Effector CD4-positive, alpha-beta T cell (primary cell): Measurements from ENCODE around the gene RBM5.

Experiments
- DNase-seq: peaks from one replicate; pipeline ENCODE4 v3.0.0-alpha.2; 2020

The RBM5 gene

DNA sequence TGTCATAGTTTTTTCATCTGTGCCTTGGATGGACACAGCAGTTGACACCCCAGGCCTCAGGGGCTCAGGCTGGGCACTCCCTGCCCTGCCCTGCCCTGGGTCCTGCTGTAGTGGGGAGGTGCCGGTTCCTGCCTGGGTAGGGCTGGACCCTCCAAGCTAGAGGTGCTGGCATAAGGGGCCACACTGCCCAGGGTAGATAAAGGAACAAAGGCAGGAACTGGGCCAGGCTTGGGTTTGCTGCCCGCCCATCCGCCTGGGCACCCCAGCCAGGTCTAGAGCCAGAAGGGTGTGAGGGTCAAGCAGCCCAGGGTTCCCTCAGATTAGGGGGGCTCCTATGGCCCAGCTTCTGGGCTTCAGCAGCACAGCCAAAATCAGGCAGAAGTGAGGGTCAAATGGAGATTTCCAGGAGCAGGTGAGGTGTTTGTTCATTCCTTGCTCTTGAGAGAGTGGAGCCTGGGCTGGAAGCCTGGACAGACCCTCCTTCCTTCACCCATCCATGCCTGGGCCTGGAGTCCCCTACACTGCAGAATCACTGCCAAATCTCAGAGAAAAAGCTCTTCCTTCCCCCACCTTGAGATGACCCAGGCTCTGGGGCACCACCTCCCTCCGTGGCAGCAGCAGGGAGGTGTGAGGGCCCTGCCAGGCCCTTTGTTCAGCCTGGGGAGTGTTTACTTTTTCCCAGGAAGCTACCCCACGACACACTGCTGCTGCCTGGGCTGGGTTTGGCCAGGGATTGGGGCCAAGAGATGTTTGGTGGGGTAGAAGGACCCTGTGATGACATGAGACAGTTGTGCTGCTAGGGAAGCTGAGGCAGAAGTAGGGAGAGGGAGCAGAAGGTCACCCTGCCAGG, 73.5 kb downstream of the RBM5 start:
- DNase-seq, result no peak

DNA sequence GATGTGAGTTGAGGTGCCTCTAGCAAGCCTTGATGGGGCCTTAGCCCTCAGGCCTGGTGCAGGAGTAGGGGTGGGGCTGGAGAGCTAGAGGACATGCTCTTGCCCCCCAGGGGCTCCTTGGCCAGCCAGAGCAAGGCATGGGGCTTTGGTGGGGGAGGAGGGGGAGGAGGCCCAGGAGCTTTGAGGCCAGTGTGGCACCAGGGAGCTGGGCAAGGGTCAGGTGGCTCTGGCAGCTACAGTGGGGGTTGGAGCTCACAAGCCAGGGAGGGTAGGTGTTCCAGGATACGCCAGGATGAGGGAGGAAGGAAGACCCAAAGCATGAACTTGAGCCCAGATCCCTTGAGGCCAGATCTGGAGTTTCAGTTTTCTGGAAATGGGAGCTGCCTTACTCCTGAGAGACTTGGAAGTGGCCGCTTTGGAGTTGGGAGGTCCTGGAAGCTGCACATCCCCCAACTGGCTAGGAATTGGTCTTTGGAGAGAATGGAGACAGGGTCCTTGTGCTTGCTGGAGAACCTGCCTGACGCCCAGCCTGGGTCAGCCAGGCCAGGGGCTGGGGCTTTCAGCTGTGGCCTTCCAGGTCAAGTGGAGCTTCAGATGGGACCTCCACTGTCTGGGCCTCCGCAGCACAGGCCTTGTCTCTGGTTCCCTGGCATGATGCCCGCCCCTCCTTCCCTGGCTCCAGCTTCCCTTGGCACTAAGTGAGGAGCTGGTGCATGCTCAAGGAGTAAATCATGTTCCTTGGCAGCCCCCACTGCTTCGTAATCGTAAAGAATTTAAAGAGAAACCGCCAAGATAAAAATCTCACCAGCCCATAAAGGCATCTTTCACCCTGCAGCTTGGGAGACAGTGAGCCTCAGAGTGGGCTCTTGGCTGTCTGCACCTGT, 75.1 kb downstream of the RBM5 start:
- no peak for DNase-seq

GRCh38 chr3:50164481-50164880, 75.8 kb downstream of the RBM5 start:
- DNase-seq, result no peak

- no peak for DNase-seq
These were observed 76.5 kb downstream of the RBM5 start for GRCh38 chr3:50164984-50165909.

DNA sequence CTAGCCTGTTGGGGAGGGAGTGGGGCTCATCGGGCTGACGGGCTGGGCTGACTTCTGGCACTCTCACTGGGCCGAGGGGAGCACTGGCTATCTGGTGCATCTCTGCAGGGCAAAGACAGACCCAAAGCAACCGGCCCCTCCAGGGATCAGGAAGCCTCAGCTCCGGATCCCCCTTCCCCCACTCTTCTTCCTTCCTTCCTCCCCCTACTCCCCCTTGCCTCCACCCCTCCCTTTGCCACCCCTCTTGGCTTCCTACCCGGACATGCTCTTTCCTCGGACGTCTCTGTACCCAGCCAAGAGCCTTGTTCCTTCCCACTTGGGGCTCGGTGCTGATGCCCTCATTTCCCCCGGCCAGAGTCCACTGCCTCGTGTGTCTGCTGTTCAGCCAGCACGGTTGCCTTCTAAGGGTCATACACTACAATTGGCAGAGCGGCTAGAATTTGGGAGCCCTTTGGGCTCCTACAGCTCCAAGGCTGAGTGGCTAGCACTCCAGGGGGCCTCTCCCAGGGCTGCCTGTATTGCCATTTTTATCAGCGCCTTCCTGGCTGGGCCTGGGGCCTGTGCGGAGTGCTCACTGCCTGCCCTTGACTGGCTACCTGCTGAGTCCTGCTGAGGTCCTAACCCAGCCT, 77.3 kb downstream of the RBM5 start:
- DNase-seq, result no peak

DNA sequence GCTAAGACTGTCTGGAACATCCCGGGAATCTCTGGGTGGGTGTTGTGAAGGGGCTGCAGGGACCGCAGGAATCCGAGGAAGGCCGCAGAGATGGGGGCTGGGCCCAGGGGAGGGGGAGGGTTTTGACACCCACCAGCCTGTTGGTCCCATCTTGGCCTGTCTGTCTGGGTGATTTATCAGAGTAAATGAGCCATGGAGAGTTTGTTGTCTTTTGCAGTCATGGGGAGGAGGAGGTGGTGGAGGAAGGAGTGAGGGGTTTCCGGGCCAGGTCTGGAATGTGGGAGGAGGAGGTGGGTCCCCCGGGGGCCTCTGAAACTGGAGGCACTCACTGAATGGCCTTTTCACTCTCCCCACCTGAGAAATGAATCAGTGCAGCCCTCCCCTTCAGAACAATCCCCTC, 77.9 kb downstream of the RBM5 start:
- DNase-seq, result no peak

DNA sequence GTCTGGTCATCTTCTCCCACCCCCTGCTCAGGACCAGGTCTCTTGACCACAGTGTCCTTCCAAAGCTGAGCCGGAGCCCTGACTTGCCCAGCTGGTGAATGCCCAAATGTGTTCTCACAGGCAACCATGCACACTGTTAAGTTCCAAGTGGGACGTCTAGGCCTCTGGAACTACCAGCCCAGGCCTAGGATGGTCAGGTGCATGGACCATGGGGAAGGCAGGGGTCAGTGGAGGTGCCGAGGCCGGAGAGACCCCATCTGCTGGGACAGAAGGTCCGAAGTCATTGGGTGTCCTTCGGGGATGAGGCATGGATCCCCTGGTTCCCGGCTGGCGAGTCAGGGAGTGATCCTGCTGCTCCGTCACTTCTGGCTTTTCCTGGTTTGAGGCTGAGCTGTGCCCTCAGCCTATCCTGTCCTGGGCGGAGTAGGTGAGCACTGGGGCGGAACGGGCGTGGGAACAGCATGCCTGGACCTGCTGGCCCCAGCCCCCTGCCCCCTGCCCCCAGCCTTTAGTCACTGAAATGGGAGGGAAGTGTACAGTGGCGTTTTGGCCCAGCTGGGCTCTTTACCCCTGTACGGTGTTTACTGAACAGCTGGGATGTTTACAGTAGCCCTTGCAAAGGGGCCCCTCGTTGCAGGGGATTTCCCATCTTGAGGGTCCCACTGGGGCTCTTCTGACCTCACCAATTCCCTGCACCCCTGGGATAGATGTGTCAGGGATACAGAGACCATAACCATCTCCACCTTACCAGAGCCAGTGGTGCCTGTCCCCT, 78.5 kb downstream of the RBM5 start:
- DNase-seq, result no peak

- no peak for DNase-seq
These were observed 79.1 kb downstream of the RBM5 start for GRCh38 chr3:50167841-50168209.

DNA sequence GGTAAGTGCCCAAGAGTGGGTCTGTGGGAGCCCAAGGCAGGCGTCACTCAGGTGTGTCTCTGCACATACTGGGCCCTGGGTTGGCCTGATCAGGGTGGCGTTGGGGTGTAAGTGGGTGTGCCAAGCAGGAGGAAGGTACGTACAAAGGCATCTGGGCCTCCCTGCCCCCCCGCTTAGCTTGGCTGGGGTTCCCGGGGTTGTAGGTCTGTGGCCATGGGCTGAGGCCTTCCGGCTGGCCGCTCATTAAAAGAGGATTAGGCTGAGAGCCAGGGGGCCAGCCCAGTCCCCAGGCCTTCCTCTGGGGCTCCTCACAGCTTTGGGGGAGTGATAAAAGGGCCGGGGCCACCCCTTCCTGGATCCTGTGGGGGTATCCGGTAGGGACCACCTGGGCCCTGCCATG, 79.7 kb downstream of the RBM5 start:
- no peak for DNase-seq
